Uterus (tissue), 4 donors: ENCODE results near the gene IL36G. TPM values are rescaled to one million over a fixed set of nuclear protein-coding genes. Genes with fewer than 3 reads are reported as not detected.

ENCODE experiments used
- DNase-seq, 2 donors: peaks; one replicate each; pipeline ENCODE4 v3.0.0-alpha.2; 2019 to 2020
- H3K27ac ChIP-seq, 2 donors: fragments of 200-600 bp; sonication (generic); 1 replicate in 1 of 2; 2 replicates in 1 of 2; pipeline ENCODE4 v1.5.1; 2016 to 2018
- H3K27me3 ChIP-seq, 2 donors: fragments of 200-600 bp; sonication (generic); one replicate each; pipeline ENCODE4 v1.5.1; 2018 to 2019; ENCODE audit warnings: control low read depth in 1 of 2
- H3K36me3 ChIP-seq, 2 donors: fragments of 200-600 bp; sonication (generic); one replicate each; pipeline ENCODE4 v1.5.1; 2019; ENCODE audit warnings: control low read depth in 1 of 2
- H3K4me1 ChIP-seq, 2 donors: fragments of 200-600 bp; sonication (generic); one replicate each; pipeline ENCODE4 v1.5.1; 2018 to 2019; ENCODE audit warnings: control low read depth in 1 of 2
- H3K4me3 ChIP-seq, 2 donors: fragments of 200-600 bp; sonication (generic); 1 replicate in 1 of 2; 2 replicates in 1 of 2; pipeline ENCODE4 v1.5.1; 2018 to 2019; ENCODE audit warnings: mild to moderate bottlenecking in 1 of 2
- H3K9me3 ChIP-seq, 2 donors: fragments of 200-600 bp; sonication (generic); one replicate each; pipeline ENCODE4 v1.5.1; 2019; ENCODE audit warnings: control low read depth in 1 of 2
- POLR2A ChIP-seq, 2 donors: fragments of 450-650 bp; IDR thresholded peaks; one replicate each; pipeline ENCODE4 v1.6.1; 2016; ENCODE audit warnings: antibody characterized with exemption in 2 of 2, mild to moderate bottlenecking in 1 of 2, moderate library complexity in 1 of 2
- intact Hi-C: fragments of 100-400 bp; cut with DNase I; formaldehyde crosslinking; loops from one replicate; pipeline ENCODE4 v1.15.1; 2023; ENCODE audit warnings: low total_unique reads
- total RNA-seq, 4 donors: library from RNA; depleted of rRNA in 3 of 4; stranded (reverse); fragments of >200 nt in 3 of 4; gene quantifications; one replicate each; pipeline versions ENCODE4 v1.1.0 to v1.2.4, GENCODE V29; 2014 to 2023
- TF ChIP-seq, protein P1 (sequence below), 4 experiments: fragments of 200-600 bp in 2 of 4; fragments of 450-650 bp in 2 of 4; sonication (generic) in 2 of 4; IDR thresholded peaks; one replicate each; pipeline ENCODE4 v1.5.1; 2016 to 2019; ENCODE audit warnings: antibody characterized with exemption in 4 of 4, mild to moderate bottlenecking in 2 of 4, moderate library complexity in 1 of 4
- donor health status: DM: yes; HTN: yes; CAD: no.

The IL36G gene
- total RNA-seq, 4 donors from 2014 or later: not detected

DNA sequence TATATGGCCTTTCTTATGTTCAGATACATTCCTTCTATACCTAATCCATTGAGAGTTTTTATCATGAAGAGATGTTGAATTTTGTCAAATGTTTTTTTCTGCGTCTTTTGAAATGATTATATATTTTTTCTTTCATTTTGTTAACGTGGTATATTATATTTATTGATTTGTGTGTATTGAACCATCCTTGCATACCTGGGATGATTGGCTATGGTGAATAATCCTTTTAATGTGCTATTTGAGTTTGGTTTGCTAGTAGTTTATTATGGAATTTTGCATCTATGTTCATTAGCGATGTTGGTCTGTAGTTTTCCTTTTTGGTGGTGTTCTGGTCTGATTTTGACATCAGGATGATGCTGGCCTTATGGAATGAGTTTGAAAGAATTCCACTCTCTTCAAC lies 11.8 kb downstream of the IL36G start:
- Histone ChIP-seq H3K27ac (no peak overlapping the region), H3K4me3 (no peak overlapping the region), H3K4me1 (no peaks in the 10 kb centered on the region), H3K36me3 (no peaks in the 10 kb centered on the region), H3K9me3 (no peaks in the 10 kb centered on the region), H3K27me3 (no peaks in the 10 kb centered on the region)
- TF ChIP-seq POLR2A (IDR thresholded peaks at IDR 0.05): no peak
- TF ChIP-seq, protein P1, sequence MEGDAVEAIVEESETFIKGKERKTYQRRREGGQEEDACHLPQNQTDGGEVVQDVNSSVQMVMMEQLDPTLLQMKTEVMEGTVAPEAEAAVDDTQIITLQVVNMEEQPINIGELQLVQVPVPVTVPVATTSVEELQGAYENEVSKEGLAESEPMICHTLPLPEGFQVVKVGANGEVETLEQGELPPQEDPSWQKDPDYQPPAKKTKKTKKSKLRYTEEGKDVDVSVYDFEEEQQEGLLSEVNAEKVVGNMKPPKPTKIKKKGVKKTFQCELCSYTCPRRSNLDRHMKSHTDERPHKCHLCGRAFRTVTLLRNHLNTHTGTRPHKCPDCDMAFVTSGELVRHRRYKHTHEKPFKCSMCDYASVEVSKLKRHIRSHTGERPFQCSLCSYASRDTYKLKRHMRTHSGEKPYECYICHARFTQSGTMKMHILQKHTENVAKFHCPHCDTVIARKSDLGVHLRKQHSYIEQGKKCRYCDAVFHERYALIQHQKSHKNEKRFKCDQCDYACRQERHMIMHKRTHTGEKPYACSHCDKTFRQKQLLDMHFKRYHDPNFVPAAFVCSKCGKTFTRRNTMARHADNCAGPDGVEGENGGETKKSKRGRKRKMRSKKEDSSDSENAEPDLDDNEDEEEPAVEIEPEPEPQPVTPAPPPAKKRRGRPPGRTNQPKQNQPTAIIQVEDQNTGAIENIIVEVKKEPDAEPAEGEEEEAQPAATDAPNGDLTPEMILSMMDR (IDR thresholded peaks at IDR 0.05): no peak
- no peak for DNase-seq
- intact Hi-C loops: no loop called here

GRCh38 chr2:112993831-112994230 lies 16.0 kb downstream of the IL36G start:
- no peaks in the 10 kb centered on the region for H3K36me3 ChIP-seq
- no peak overlapping the region for H3K27ac ChIP-seq
- no peak for TF ChIP-seq POLR2A (IDR thresholded peaks at IDR 0.05)
- no peak overlapping the region for H3K4me3 ChIP-seq
- H3K27me3 ChIP-seq: no peaks in the 10 kb centered on the region
- H3K4me1 ChIP-seq: no peaks in the 10 kb centered on the region
- DNase-seq: no peak
- intact Hi-C loops: no loop called here
- H3K9me3 ChIP-seq: no peaks in the 10 kb centered on the region

DNA sequence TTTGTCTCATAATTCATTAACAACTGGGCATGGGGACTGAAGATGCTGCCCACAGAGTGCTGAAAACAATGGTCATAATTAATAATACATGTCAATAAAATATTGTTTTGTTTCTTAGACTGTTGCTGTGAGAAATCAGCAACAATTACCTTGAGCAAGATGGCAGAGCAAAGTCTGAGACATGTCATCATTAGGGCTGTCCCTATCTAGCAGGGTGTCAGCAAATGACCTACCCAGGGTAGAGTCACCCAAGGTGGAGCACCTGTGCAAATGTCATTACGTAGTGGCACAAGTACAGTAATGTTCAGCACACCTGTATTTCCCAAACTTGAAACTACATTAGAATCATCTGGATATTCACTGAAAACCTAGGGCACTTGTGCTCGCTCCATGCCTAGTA lies 16.8 kb downstream of the IL36G start:
- no peak for DNase-seq
- intact Hi-C loops: no loop called here
- Histone ChIP-seq H3K4me3 (no peak overlapping the region), H3K36me3 (no peaks in the 10 kb centered on the region), H3K9me3 (no peaks in the 10 kb centered on the region), H3K27me3 (no peaks in the 10 kb centered on the region), H3K27ac (no peak overlapping the region), H3K4me1 (no peaks in the 10 kb centered on the region)
- TF ChIP-seq, protein P1 (IDR thresholded peaks at IDR 0.05): no peak
- no peak for TF ChIP-seq POLR2A (IDR thresholded peaks at IDR 0.05)

GRCh38 chr2:112995346-112995920 lies 17.6 kb downstream of the IL36G start:
- H3K36me3 ChIP-seq: no peaks in the 10 kb centered on the region
- DNase-seq: no peak
- H3K27me3 ChIP-seq: no peaks in the 10 kb centered on the region
- H3K4me3 ChIP-seq: no peak overlapping the region
- no peaks in the 10 kb centered on the region for H3K9me3 ChIP-seq
- intact Hi-C loops: no loop called here
- TF ChIP-seq POLR2A (IDR thresholded peaks at IDR 0.05): no peak
- TF ChIP-seq, protein P1 (IDR thresholded peaks at IDR 0.05): no peak
- H3K27ac ChIP-seq: no peak overlapping the region
- H3K4me1 ChIP-seq: no peaks in the 10 kb centered on the region

DNA sequence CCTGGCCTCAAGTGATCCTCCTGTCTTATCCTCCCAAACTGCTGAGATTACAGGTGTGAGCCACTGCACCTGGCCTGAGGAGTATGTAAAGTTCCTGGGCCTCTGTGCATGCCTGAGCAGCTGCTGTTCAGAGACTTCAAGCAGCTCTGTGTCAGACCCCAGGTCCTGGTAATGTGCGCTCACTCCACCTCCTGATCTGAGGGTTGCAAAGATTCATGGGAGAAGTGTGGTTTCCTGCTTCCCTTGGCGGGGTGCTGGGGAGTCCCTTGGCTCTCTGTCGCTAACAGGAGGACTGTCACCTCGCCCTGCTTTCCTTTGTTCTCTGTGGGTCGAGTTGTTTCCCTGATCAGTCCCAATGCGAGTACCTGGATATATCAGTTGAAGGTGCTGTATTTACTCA lies 18.8 kb downstream of the IL36G start:
- H3K4me1 ChIP-seq: no peaks in the 10 kb centered on the region
- no peak for DNase-seq
- H3K36me3 ChIP-seq: no peaks in the 10 kb centered on the region
- no peaks in the 10 kb centered on the region for H3K27me3 ChIP-seq
- intact Hi-C loops: no loop called here
- no peak overlapping the region for H3K27ac ChIP-seq
- TF ChIP-seq, protein P1 (IDR thresholded peaks at IDR 0.05): no peak
- TF ChIP-seq POLR2A (IDR thresholded peaks at IDR 0.05): no peak
- no peaks in the 10 kb centered on the region for H3K9me3 ChIP-seq
- no peak overlapping the region for H3K4me3 ChIP-seq

DNA sequence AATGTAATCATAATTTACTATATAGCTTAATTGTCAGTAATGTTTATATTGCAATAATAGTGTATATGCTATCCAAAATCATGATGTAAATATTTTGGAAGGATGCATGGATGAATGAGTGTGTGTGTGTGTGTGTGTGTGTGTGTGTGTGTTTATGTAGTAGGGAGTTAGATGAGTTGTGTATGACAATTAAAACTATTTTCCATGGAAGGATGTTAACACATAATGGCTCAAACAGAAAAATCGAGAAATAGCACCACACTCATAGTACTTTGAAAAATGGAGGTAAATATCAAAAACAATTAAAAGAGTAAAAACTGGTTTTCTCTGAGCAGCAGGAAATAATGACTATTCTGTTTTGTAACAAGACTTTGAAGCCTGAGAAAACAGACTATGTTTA lies 19.3 kb downstream of the IL36G start:
- DNase-seq: no peak
- Histone ChIP-seq H3K36me3 (no peaks in the 10 kb centered on the region), H3K4me3 (no peak overlapping the region), H3K4me1 (no peaks in the 10 kb centered on the region), H3K27ac (no peak overlapping the region), H3K27me3 (no peaks in the 10 kb centered on the region), H3K9me3 (no peaks in the 10 kb centered on the region)
- TF ChIP-seq, protein P1 (IDR thresholded peaks at IDR 0.05): no peak
- TF ChIP-seq POLR2A (IDR thresholded peaks at IDR 0.05): no peak
- intact Hi-C loops: no loop called here
